Lower leg skin (tissue), 4 donors: Measurements from ENCODE around the gene ACTA2. TPM values are rescaled to one million over a fixed set of nuclear protein-coding genes. Genes with fewer than 3 reads are reported as not detected.

Experiments
- DNase-seq, 2 donors: peaks; one replicate each; pipeline ENCODE4 v3.0.0-alpha.2; 2019; ENCODE audit warnings: low spot score in 2 of 2
- H3K4me3 ChIP-seq: fragments of 200-600 bp; sonication (generic); 2 replicates; pipeline ENCODE4 v1.5.1; 2017; ENCODE audit warnings: mild to moderate bottlenecking, low read depth; ENCODE audit not compliant: poor library complexity, severe bottlenecking
- POLR2A ChIP-seq, 2 donors: fragments of 450-650 bp; IDR thresholded peaks; one replicate each; pipeline ENCODE4 v1.6.1; 2016 to 2017; ENCODE audit warnings: antibody characterized with exemption in 2 of 2, mild to moderate bottlenecking in 1 of 2, moderate library complexity in 1 of 2
- WGBS, 2 donors: methylation state at CpG; one replicate each; pipeline ENCODE4 v1.1.5; 2018; 5-methylcytosine and 5-hydroxymethylcytosine counted together
- intact Hi-C: fragments of 100-400 bp; cut with DNase I; formaldehyde crosslinking; loops from one replicate; pipeline ENCODE4 v1.15.0; 2023; ENCODE audit warnings: low total_unique reads
- total RNA-seq, 4 donors: library from RNA; depleted of rRNA; stranded (reverse); fragments of >200 nt; gene quantifications; one replicate each; pipeline ENCODE4 v1.1.0, GENCODE V29; 2016
- TF ChIP-seq, protein P1 (sequence below), 3 donors: fragments of 450-650 bp; IDR thresholded peaks; one replicate each; pipeline ENCODE4 v1.5.1; 2016; ENCODE audit warnings: antibody characterized with exemption in 3 of 3, mild to moderate bottlenecking in 3 of 3, moderate library complexity in 2 of 3

ACTA2 gene
- total RNA-seq, 4 donors from 2014 or later, result 66.4 to 344 (median 129) TPM

DNA sequence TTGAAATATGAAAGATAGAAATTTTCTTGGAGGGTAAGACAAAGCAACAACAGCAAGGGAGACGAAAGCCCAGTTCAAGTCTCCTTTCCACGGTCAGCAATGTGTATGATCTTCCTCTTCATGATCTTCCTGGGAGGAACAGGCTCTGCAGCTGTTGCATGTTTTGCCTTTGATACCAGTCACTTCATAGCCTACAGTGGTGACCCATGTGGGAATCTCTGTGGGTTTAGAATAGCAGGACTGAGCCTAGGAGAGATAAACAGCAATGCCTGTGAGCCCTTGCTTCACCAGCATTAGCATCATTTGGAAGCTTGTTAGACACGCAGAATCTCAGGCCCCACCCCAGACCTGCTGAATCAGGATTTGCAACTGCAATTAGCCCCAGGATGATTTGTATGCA lies 40.7 kb downstream of the ACTA2 start:
- no peak for DNase-seq
- H3K4me3 ChIP-seq, result no peak overlapping the region
- intact Hi-C loops, result no loop called here
- WGBS, 2 donors, result 86 to 95% methylated on average over 3 of the region's 3 CpGs
- no peak for TF ChIP-seq POLR2A (IDR thresholded peaks at IDR 0.05)

DNA sequence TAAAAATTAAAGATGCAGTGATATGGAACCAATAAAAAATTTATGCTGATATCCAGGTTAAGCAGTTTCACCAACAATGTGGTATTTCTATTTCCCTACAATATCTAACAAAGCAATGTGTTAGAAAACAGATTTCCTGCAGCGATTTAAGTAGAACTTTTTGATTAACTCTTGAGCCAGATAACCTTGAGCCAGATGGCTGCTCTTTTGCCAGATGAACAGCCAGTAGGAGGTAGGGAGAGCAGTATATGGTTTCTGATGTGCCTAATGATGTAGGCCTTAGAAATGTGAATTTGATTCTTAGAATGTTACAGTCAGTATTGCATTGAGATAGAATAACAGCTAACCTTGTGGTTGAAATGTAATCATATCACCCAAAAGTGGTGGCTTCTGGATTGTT lies 41.5 kb downstream of the ACTA2 start:
- DNase-seq, result no peak
- no peak overlapping the region for H3K4me3 ChIP-seq
- intact Hi-C loops, result no loop called here
- TF ChIP-seq POLR2A (IDR thresholded peaks at IDR 0.05), result no peak
- TF ChIP-seq, protein P1, sequence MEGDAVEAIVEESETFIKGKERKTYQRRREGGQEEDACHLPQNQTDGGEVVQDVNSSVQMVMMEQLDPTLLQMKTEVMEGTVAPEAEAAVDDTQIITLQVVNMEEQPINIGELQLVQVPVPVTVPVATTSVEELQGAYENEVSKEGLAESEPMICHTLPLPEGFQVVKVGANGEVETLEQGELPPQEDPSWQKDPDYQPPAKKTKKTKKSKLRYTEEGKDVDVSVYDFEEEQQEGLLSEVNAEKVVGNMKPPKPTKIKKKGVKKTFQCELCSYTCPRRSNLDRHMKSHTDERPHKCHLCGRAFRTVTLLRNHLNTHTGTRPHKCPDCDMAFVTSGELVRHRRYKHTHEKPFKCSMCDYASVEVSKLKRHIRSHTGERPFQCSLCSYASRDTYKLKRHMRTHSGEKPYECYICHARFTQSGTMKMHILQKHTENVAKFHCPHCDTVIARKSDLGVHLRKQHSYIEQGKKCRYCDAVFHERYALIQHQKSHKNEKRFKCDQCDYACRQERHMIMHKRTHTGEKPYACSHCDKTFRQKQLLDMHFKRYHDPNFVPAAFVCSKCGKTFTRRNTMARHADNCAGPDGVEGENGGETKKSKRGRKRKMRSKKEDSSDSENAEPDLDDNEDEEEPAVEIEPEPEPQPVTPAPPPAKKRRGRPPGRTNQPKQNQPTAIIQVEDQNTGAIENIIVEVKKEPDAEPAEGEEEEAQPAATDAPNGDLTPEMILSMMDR (IDR thresholded peaks at IDR 0.05), result no peak
- 91 to 93% methylated on average over 1 of the region's 1 CpG for WGBS, 2 donors

DNA sequence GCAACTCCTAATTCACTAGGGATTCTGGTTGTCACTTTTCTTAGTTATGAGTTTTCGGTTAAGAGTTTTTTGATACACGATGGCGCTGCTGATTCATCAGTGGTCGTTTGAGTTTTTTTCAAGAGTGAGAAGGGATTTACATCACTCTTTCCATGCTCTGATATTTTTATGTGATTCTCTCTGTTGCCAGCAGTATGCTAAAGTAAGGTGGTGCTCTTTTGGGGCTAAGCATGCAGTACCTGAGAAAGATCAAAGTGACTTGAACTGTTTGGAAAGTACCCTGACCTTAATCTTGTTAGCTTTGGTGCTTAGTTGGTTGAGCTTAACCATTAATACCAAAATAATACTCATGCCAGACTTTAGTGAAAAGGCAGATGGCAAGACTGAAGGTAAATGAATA lies 44.4 kb downstream of the ACTA2 start:
- 78 to 82% methylated on average over 4 of the region's 4 CpGs for WGBS, 2 donors
- no peak for DNase-seq
- no peak overlapping the region for H3K4me3 ChIP-seq
- TF ChIP-seq, protein P1 (IDR thresholded peaks at IDR 0.05), result no peak
- TF ChIP-seq POLR2A (IDR thresholded peaks at IDR 0.05), result no peak
- intact Hi-C loops, result no loop called here

DNA sequence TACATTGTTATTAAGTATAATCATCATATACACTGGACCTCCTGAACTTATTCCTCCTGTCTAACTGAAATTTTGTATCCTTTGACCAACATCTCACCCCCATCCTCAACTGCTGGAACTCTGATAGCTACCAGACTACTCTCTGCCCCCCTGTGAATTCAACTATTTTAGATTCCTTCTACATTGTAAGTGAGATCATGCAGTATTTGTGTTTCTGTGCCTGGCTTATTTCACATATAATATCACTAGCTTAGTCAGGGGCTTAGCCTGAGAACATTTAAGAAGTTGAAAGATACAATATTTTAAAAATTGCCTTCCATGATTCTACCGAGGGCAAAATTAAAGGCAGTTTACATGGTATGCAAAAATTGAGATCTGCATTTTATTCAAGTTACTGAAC lies 45.7 kb downstream of the ACTA2 start:
- 83 to 91% methylated on average over 1 of the region's 1 CpG for WGBS, 2 donors
- no peak for TF ChIP-seq POLR2A (IDR thresholded peaks at IDR 0.05)
- TF ChIP-seq, protein P1 (IDR thresholded peaks at IDR 0.05), result no peak
- DNase-seq, result no peak
- intact Hi-C loops, result no loop called here
- no peak overlapping the region for H3K4me3 ChIP-seq

DNA sequence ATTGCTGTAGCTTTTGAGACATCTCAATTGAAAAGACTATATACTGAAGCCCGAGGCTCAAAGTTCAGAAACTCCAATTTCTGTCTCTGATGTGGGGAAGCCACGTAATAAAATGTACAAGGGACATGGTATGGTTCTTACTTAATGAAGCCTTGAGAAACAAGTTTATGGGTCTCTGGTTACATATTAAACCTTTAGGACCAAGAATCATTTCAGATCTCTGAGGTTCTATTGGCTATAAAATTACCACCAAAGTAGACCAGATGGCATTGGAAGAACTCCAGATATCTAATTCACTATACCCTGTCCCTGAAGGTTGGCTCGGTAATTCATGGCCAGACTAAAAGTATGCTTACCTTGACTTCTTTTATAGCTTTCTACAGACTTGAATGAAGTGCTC lies 48.9 kb downstream of the ACTA2 start:
- intact Hi-C loops, result no loop called here
- H3K4me3 ChIP-seq, result no peak overlapping the region
- WGBS, 2 donors, result 89 to 92% methylated on average over 3 of the region's 3 CpGs
- no peak for DNase-seq
- no peak for TF ChIP-seq POLR2A (IDR thresholded peaks at IDR 0.05)

DNA sequence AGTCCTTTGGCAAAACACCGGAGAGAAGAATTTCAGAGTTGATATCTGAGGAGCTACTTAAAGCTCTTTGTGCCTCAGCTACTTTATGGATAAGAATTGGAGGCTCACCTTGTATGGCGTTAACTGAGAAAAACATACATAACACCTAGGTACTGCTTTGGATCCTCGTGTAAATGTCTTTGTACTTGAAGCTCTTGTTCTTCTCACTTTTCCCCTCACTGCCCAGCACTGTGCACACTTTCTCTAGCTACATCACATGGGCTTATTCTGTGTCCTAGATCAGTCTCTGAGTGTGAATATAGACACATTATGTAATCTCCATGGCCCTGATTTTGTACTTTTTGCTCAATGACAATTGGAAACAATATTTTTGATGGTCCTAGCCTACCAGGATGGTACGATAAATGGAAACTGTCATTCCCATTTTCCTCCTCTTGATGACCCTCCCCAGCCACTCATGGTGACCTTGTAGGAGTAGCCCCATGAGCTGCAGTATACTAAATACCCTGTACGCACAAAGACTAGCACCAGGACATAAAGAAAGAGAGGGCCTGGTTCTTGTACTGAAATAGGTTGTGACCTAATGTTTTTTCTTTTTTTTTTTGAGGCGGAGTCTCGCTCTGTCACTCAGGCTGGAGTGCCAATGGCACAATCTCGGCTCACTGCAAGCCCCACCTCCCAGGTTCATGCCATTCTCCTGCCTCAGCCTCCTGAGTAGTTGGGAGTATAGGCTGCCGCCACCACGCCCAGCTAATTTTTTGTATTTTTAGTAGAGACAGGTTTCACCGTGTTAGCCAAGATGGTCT lies 50.4 kb downstream of the ACTA2 start:
- WGBS, 2 donors, result 89 to 93% methylated on average over 11 of the region's 11 CpGs
- intact Hi-C loops, result no loop called here
- TF ChIP-seq POLR2A (IDR thresholded peaks at IDR 0.05), result no peak
- TF ChIP-seq, protein P1 (IDR thresholded peaks at IDR 0.05), result no peak
- no peak overlapping the region for H3K4me3 ChIP-seq
- no peak for DNase-seq
